ENCODE measurements around the gene CUX1.
"Not testable (repeated sequence)": the region's sequence is repeated elsewhere in the genome, so short reads cannot be mapped to it uniquely, and the experiment has no call there.

The CUX1 gene

DNA sequence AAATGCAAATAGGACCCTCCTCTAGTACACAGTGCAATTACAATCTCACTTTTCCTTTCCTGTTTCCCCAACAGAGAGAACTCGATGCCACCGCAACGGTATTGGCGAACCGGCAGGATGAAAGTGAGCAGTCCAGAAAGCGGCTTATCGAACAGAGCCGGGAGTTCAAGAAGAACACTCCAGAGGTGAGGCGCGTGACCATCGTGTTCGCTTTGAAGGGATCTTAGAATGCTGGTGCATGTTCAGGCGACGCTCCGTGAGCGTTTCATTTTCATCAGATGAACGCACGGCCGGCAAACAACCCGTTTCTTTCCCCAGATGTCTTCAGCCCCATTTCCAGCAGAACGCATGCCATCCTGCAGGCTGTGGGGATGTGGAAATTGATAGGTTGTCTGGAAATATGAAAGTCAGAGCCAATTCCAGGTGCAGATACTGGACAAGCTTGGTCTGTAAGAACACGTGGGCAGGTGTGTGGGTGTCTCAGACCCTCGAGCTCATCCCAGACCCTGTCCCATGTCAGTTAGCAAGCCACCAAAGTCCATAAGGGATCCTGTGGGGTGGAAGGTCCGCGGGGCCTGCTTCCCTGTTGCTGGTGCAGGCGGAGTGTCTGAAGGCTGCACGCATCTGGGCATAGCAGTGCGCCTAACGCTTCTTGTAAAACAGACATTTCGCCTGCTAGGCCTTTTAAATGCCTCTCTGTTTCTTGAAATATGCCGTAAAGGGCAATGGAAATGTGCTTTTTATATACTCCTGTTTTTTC lies 98.8 kb downstream of the CUX1 start:
- TF ChIP-seq, protein P1, sequence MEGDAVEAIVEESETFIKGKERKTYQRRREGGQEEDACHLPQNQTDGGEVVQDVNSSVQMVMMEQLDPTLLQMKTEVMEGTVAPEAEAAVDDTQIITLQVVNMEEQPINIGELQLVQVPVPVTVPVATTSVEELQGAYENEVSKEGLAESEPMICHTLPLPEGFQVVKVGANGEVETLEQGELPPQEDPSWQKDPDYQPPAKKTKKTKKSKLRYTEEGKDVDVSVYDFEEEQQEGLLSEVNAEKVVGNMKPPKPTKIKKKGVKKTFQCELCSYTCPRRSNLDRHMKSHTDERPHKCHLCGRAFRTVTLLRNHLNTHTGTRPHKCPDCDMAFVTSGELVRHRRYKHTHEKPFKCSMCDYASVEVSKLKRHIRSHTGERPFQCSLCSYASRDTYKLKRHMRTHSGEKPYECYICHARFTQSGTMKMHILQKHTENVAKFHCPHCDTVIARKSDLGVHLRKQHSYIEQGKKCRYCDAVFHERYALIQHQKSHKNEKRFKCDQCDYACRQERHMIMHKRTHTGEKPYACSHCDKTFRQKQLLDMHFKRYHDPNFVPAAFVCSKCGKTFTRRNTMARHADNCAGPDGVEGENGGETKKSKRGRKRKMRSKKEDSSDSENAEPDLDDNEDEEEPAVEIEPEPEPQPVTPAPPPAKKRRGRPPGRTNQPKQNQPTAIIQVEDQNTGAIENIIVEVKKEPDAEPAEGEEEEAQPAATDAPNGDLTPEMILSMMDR (IDR thresholded peaks at IDR 0.05; ENCODE audit: insufficient read depth, low read depth, low read length, missing control alignments): no peak
- H3K4me3 ChIP-seq (ENCODE audit: low read length): no peak overlapping the region
- DNase-seq (ENCODE audit: low read depth): no peak

DNA sequence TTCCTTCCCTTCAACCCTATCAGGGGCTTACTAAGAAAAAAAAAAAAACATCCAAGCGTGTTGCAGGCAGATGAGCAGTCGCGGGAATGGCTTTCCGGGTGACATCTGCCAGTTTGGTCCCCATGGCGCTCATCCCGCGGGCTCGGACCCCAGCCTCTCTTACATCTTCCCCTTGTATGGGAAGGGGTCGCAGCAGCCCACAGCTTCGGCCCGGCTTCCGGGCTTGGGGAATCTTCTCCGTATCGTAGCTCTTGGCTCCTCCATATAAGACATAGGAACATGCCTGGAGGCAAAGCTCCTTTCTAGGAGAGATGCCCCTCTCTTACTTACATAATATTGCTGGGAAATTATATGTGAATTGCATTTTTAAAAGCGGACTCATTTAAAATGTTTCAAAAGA lies 99.5 kb downstream of the CUX1 start:
- TF ChIP-seq, protein P1 (IDR thresholded peaks at IDR 0.05; ENCODE audit: insufficient read depth, low read depth, low read length, missing control alignments): no peak
- DNase-seq (ENCODE audit: low read depth): no peak
- no peak overlapping the region for H3K4me3 ChIP-seq (ENCODE audit: low read length)

DNA sequence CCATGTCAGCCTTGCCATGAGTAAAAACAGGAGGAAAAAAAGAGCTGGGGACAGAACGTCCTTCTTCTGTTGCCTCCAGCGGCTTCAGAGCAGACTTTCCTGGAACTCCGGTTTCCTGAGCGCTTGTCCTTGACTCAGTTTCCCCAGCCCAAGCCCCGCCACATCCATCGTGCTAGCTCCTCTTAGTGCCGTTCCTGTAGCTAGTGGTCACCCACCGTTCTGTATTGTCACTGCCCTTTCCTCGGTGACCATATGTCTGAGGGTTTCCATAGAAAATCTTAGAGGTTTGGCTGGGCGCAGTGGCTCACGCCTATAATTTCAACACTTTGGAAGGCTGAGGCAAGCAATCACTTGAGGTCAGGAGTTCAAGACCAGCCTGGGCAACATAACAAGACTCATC lies 100.1 kb downstream of the CUX1 start:
- TF ChIP-seq, protein P1 (IDR thresholded peaks at IDR 0.05; ENCODE audit: insufficient read depth, low read depth, low read length, missing control alignments): no peak
- DNase-seq (ENCODE audit: low read depth): no peak
- no peak overlapping the region for H3K4me3 ChIP-seq (ENCODE audit: low read length)

DNA sequence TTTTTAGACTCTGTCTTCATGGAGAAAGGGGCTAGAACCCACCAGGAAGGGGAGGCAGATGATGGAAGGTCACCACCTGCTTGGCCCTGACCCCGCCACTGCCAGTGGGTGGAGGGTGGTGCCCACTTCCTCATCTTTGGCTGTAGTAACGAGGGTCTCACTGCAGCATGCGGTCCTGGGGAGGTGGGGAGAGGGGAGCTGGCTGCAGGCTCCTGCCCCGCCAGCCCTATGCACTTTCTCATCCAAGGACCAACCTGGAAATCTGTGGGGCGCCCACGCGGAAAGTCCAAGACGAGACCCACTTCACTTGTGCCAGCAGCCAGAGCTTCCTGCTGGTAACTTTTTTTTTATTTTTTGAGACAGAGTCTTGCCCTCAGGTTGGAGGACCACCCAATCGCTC lies 101.0 kb downstream of the CUX1 start:
- no peak for DNase-seq (ENCODE audit: low read depth)
- TF ChIP-seq, protein P1 (IDR thresholded peaks at IDR 0.05; ENCODE audit: insufficient read depth, low read depth, low read length, missing control alignments): no peak
- no peak overlapping the region for H3K4me3 ChIP-seq (ENCODE audit: low read length)

DNA sequence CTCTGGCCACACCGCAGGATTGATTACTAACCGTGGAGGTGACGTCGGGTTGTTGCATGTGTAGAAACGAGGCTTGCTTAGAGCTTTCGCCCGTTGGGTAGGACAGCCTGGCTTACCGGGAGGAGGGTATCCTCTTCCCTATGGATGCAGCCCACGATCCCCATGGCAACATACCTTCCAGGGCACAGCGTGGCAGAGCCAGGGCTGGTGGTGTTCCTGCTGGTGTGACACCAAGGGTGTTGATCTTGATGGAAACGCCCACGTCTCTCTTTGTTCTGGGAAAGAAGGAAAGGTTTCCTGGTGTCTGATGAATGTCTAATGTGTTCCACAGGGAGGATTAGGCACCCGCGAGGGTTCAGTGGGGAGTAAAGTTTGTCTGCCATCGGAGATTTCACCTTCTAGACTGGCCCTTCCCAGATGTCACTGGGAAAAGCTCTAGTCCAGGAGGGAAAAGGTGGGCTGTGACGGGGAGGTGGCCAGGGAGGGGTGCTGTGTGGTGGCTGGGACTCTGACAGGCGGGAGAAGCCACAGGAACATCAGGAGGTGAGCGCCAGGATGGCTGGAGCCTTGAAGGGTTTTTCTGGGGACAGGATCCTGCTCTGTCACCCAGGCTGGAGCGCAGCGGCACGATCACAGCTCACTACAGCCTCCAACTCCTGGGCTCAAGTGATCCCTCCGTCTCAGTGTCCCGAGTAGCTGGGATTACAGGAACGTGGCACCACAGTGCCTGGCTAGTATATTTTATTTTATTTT lies 102.1 kb downstream of the CUX1 start:
- no peak overlapping the region for H3K4me3 ChIP-seq (ENCODE audit: low read length)
- no peak for DNase-seq (ENCODE audit: low read depth)
- TF ChIP-seq, protein P1 (IDR thresholded peaks at IDR 0.05; ENCODE audit: insufficient read depth, low read depth, low read length, missing control alignments): no peak

DNA sequence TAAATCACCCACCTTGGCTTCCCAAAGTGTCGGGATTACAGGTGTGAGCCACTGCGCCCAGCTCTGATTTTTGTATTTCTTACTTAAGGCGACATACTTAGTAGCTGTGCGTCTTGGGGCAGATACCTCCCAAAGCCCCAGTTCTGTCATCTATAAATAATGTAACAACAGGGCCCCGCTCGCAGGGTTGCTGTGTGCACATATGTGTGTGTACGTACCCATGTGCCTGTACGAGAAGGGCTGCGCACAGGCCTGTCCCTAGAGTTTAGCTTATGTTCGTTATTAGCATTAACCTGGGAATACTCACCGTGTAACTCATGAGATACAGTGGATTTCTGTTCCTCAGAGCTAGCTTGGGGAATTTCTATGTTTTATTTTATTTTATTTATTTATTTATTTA lies 103.6 kb downstream of the CUX1 start:
- TF ChIP-seq, protein P1 (IDR thresholded peaks at IDR 0.05; ENCODE audit: insufficient read depth, low read depth, low read length, missing control alignments): no peak
- DNase-seq (ENCODE audit: low read depth): no peak
- H3K4me3 ChIP-seq (ENCODE audit: low read length): no peak overlapping the region

DNA sequence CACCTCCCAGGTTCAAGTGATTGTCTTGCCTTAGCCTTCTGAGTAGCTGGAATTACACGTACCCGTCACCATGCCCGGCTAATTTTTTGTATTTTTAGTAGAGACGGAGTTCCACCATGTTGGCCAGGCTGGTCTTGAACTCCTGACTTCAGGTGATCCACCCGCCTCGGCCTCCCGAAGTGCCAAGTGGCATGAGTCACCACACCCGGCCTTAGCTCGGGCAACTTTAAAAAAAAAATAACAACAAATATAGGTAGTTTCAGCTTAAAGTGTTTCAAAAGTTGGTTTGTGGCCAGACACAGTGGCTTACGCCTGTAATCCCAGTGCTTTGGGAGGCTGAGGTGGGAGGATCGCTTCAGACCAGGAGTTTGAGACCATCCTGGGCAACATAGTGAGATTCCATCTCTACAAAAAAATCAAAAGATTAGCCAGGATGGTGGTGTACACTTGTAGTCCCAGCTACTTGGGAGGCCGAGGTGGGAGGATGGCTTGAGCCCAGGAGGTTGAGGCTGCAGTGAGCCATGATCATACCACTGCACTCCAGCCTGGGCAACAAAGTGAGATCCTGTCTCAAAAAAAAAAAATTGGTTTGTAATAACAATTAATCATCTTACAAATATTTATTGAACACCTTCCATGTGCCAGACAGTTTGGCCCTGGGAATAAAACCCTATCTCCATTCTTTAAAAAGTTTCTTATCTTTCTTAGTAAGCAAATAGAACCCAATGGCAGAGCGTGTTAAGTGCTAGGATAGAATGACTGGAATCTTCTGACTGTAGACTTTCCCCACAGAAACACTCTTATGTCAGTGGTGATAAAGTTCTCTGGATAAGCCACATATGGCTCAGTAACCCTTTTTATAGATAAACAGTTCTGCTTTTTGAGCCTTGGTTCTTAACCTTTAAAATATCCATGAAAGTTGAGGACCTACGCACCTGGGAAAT lies 104.4 kb downstream of the CUX1 start:
- DNase-seq (ENCODE audit: low read depth); H3K4me3 ChIP-seq (ENCODE audit: low read length): not testable (repeated sequence)

Data from epithelial cell of esophagus (primary cell).